NB4 (cell line): ENCODE measurements around the gene TACC3.

Source experiments
- DNase-seq: peaks from one replicate; pipeline ENCODE4 v3.0.0; 2010; ENCODE audit warnings: low read depth
- H3K4me3 ChIP-seq: one replicate; pipeline ENCODE4 v1.5.1; 2011; ENCODE audit warnings: mild to moderate bottlenecking, low read depth, low read length, moderate library complexity
- MYC ChIP-seq: IDR thresholded peaks from 2 replicates; pipeline ENCODE4 v1.6.1; 2011; ENCODE audit warnings: low read depth, low read length
- POLR2A ChIP-seq: IDR thresholded peaks from 2 replicates; pipeline ENCODE4 v1.6.1; 2011; ENCODE audit warnings: mild to moderate bottlenecking; ENCODE audit not compliant: insufficient read length; ENCODE audit errors: extremely low read depth
- TF ChIP-seq, protein P1 (sequence below): IDR thresholded peaks from one replicate; pipeline ENCODE4 v1.5.1; 2012; ENCODE audit warnings: low read depth, low read length
- TF ChIP-seq, protein P2 (sequence below): IDR thresholded peaks from 2 replicates; pipeline ENCODE4 v1.6.1; 2011; ENCODE audit warnings: low read depth, low read length

Gene TACC3

GRCh38 chr4:1764670-1765069 is 43.3 kb downstream of the TACC3 start:
- H3K4me3 ChIP-seq, result no peak overlapping the region
- TF ChIP-seq POLR2A (no peak), MYC (no peak)
- TF ChIP-seq, protein P1, sequence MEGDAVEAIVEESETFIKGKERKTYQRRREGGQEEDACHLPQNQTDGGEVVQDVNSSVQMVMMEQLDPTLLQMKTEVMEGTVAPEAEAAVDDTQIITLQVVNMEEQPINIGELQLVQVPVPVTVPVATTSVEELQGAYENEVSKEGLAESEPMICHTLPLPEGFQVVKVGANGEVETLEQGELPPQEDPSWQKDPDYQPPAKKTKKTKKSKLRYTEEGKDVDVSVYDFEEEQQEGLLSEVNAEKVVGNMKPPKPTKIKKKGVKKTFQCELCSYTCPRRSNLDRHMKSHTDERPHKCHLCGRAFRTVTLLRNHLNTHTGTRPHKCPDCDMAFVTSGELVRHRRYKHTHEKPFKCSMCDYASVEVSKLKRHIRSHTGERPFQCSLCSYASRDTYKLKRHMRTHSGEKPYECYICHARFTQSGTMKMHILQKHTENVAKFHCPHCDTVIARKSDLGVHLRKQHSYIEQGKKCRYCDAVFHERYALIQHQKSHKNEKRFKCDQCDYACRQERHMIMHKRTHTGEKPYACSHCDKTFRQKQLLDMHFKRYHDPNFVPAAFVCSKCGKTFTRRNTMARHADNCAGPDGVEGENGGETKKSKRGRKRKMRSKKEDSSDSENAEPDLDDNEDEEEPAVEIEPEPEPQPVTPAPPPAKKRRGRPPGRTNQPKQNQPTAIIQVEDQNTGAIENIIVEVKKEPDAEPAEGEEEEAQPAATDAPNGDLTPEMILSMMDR, result no peak
- TF ChIP-seq, protein P2, sequence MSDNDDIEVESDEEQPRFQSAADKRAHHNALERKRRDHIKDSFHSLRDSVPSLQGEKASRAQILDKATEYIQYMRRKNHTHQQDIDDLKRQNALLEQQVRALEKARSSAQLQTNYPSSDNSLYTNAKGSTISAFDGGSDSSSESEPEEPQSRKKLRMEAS, result no peak
- DNase-seq, result no peak

DNA sequence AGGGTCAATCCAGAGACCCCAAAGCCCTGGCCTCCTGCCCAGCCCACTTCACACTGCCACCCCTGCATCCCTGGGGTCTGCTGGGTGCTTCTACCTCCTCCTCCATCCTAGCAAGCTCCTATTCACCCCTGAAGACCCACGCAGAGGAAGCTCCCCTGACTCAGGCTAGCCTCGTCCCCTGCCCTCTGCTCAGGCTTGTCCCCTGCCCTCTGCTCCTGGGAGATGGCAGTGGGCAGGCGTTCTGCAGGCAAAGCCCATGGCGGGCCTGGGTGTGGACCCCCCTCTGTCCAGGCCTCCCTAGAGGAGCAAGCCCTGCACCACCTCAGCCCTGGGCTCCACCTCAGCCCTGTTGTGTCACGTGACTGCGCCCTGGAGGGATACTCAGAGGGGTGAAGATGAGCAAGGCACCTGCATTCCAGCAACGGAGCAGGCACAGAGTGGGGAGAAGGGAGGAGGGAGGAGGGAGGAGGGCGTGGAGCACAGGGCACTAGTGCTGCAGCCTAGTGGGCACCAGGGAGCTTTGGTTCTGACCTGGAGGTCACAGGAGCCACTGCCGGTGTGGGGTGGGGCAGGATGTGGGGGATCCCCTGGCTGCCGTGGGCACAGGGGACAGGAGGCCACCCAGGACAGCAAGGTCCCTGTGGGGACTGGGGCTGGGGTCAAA is 44.2 kb downstream of the TACC3 start:
- no peak for DNase-seq
- TF ChIP-seq, protein P2, result no peak
- TF ChIP-seq POLR2A (no peak), MYC (no peak)
- TF ChIP-seq, protein P1, result no peak
- H3K4me3 ChIP-seq, result no peak overlapping the region

GRCh38 chr4:1766106-1767060 is 45.1 kb downstream of the TACC3 start:
- TF ChIP-seq, protein P1, result no peak
- TF ChIP-seq, protein P2, result no peak
- TF ChIP-seq MYC, result no peak
- no peak for TF ChIP-seq POLR2A
- no peak for DNase-seq
- H3K4me3 ChIP-seq, result no peak overlapping the region

- DNase-seq, result peak; percentile 68
- no peak overlapping the region for H3K4me3 ChIP-seq
- no peak for TF ChIP-seq POLR2A
- TF ChIP-seq, protein P2, result no peak
- TF ChIP-seq, protein P1, result no peak
- TF ChIP-seq MYC, result no peak
Observed at GRCh38 chr4:1767061-1767769, 45.9 kb downstream of the TACC3 start.

- H3K4me3 ChIP-seq, result no peak overlapping the region
- DNase-seq, result peak; percentile 59
- TF ChIP-seq, protein P1, result peak; percentile 44
- TF ChIP-seq, protein P2, result no peak
Observed at GRCh38 chr4:1767770-1768366, 46.5 kb downstream of the TACC3 start.
